GM18526 (cell line): ENCODE measurements around the gene PREX1.
A peak's percentile ranks its signal among the peaks of the same experiment; 100 is the strongest.

Experiments
- POLR2A ChIP-seq: IDR thresholded peaks from 3 replicates; pipeline ENCODE4 v1.6.1; 2011; ENCODE audit not compliant: insufficient read length; ENCODE audit errors: extremely low read depth

The PREX1 gene, protein sequence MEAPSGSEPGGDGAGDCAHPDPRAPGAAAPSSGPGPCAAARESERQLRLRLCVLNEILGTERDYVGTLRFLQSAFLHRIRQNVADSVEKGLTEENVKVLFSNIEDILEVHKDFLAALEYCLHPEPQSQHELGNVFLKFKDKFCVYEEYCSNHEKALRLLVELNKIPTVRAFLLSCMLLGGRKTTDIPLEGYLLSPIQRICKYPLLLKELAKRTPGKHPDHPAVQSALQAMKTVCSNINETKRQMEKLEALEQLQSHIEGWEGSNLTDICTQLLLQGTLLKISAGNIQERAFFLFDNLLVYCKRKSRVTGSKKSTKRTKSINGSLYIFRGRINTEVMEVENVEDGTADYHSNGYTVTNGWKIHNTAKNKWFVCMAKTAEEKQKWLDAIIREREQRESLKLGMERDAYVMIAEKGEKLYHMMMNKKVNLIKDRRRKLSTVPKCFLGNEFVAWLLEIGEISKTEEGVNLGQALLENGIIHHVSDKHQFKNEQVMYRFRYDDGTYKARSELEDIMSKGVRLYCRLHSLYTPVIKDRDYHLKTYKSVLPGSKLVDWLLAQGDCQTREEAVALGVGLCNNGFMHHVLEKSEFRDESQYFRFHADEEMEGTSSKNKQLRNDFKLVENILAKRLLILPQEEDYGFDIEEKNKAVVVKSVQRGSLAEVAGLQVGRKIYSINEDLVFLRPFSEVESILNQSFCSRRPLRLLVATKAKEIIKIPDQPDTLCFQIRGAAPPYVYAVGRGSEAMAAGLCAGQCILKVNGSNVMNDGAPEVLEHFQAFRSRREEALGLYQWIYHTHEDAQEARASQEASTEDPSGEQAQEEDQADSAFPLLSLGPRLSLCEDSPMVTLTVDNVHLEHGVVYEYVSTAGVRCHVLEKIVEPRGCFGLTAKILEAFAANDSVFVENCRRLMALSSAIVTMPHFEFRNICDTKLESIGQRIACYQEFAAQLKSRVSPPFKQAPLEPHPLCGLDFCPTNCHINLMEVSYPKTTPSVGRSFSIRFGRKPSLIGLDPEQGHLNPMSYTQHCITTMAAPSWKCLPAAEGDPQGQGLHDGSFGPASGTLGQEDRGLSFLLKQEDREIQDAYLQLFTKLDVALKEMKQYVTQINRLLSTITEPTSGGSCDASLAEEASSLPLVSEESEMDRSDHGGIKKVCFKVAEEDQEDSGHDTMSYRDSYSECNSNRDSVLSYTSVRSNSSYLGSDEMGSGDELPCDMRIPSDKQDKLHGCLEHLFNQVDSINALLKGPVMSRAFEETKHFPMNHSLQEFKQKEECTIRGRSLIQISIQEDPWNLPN (N-terminal part only)

DNA sequence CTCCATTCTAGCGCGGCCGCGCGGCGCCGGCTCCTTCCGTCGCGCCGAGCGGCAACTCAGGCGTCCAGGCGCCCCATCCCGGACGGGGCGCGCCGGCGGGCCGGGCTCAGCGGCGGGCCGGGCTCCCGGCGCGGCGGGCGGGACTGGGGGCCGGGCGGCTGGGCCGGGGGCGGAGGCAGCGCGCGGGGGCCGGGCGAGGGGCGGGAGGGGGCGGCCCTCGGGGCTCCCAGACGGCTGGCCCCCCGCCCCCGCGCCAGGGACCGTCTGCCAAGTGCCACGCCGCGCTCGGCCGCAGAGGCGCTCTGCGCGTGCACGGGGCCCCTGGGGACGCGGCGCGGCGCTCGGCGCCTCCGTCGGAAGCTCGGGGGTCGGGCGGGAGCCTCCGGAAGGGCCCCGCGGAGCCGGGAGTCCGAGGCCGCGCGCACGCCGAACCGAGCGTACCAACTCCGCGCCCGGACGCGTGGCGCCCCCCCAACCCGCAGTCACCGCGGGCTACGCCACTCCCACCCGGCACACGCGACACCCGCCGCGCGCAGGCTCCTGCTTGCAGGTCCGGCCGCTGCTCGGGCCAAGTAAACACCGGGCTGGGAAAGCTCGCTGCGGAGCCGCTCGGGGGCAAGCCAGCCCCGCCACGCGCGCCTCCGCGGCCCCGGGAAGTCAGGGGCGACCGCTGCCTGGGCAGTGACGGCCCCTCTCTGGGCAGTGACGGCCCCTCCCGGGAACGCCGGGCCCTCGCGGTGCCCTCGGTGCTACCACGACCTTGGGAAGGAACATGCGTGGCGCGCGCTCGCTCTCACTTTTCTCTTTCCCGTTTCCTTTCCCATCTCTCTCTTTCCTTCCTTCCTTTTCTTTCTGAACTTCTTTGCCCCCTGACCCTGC is at the start of gene PREX1:
PREX1 (minus strand) TSS at position 145 of the 879 bp plus-strand sequence; CDS start at position 6, 139 bp downstream.
- TF ChIP-seq POLR2A: peak; percentile 34

DNA sequence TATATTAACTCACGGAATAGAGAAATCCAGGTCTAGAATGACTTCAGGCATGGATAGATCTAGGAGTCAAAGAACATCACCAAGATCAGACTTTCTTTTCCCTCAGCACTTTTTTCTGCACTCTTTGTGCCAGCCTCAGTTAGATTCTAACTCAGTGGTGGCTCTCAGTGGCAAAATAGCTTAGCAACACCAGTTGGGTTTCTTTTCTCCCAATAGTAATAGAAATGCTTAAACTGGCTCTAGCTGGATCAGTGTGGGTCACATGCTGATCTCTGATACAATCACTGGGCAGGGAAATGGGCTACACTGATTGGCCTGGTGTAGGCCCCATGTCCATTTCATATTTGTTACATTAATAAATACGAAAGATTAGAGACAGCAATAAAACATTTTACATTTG is 49.5 kb upstream of the PREX1 start:
- no peak for TF ChIP-seq POLR2A

DNA sequence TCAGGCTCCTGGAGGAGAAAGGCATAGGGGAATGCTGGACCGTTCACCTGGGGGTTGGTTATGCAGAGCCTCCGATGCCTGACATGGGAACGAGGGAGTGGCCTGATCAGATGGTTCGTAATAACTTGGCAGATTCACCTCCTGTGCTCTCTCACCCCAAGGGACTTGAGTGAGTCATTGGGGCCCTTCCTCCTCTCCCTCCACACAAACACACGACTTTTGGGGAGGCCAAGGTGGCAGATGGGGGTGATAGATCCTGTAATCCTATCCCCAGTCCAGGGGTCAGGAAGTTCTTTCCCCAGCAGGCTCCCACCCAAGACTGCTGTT is 48.1 kb upstream of the PREX1 start:
- no peak for TF ChIP-seq POLR2A

DNA sequence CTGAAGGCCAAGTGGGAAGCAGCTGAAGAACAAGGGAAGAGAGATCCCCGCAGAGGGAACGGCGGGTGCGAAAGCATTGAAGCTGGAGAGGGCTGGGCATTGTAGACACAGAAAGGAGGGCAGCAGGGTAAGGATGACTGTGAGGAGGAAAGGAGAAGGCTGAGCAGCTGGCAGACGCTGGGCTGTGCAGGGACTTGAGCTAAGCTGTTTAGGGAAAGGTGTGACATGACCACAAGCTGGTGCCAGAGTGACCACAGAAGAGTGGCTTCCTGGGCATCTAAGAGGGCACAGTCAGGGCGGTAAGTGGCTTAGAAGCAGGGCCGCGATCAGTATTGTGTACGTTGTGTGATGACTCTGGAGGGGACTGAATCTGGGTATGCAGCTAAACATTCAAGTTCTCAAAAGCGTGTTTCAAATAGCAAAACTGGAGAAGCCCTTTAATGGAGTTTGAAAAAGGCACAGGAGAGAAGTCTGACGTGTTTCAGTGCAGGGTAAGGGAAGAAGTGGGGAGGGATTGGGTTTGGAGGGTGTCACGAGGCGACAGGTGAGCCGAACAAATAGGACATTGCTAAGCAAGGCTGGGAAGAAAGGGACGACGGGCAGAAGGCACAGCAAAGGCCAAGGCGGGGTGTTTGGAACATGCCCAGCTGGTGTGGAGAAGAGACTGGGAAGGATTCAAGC is 47.6 kb upstream of the PREX1 start:
- TF ChIP-seq POLR2A: no peak

DNA sequence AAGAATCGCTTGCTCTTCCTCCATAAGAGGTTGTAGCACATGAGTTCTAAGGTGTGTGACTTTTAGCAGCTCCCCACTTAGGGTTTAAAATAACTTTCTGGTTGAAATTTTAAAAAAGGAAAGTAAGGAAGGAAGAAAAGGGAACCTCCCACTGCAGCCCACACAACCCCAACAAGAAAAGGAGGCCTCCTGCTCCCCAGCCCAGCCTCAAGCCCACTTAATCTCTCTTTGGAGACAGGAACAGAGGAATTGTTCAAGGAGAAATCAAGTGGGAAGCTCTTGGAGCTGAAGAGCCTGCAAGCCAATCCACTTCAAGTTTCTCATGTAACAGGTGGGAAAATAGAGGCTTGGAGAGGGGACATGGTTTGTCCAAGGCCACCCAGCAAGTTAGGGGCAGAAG is 39.1 kb upstream of the PREX1 start:
- no peak for TF ChIP-seq POLR2A

DNA sequence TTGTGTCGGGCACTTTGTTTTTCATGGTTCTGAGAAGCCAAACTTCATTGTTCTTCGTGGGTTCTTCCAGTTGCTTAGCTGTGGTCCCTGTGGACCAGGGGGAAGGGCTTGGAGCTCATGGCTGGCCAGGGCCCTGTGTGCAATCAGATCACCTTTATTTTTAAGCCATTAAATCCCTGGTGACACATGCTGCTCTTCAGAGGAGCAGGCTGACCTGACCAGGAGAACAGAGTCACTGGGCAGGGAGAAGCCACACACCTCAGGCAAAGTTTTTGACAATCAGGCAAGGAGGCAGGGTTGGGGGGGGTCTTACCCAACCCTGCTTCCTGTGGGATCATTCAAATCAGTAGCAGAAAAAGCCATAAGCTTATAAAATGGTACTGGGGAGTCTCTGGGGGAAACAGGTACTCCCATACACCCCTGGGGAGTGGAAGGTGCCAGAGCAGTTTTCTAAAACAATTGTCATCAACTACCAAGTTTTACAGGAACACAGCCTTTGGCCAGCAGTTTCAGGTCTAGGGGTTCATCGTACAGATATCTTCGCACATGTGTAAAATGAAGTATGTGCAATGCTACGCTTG is 37.0 kb upstream of the PREX1 start:
- TF ChIP-seq POLR2A: no peak

DNA sequence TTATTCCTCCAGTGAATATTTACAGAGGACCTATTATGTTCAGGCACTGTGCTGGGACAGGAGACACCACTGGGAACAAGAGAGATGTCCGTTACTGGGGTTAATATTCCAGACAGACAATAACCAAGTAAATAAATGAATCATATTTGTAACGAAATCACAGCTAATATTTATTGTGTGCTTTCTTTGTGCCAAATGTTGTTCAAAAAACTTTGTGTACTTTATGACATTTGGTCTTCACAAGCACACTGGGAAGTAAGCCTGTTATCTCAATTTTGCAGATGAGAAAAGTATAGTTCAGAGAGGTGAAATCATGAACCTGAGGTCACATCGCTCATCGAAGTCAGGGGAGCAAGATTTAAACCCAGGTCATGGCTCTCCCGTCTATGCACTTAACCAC is 36.5 kb upstream of the PREX1 start:
- no peak for TF ChIP-seq POLR2A

DNA sequence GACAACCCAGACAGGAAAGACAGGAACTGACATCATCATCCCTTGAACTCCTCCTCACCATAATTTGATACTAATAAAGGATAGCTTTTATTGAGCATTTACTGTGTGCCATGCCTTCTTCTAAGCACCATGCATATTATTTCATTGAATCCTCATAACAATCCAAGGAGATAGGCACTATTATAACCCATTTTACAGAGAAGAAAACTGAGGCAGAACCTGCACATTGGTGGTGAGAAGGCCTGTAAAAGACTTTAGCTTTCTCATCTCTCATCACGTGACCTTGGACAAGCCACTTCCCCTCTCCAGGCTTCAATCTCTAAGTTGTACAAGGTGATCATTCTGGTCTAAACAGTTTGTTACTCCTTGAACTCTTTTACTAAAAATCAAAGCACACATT is 34.5 kb upstream of the PREX1 start:
- no peak for TF ChIP-seq POLR2A

DNA sequence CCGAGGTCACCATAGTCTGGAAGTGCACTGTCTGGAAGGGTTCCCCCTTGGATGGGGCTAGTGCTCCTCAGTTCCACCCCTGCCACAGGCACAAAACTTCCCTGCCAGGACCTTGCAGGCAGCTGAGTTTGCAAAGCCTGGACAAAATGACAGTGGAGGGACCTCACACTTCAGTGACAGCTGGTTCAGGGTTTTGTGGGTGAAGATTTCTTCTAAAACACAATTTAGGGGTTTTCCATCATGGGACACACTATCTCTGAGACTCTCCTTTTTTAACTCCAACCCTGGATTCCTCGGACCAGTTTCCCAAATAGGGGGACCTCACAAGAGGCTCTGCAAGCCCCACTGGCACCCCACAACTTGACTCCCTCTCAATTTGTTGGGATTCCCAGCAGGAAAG is 33.6 kb upstream of the PREX1 start:
- no peak for TF ChIP-seq POLR2A

DNA sequence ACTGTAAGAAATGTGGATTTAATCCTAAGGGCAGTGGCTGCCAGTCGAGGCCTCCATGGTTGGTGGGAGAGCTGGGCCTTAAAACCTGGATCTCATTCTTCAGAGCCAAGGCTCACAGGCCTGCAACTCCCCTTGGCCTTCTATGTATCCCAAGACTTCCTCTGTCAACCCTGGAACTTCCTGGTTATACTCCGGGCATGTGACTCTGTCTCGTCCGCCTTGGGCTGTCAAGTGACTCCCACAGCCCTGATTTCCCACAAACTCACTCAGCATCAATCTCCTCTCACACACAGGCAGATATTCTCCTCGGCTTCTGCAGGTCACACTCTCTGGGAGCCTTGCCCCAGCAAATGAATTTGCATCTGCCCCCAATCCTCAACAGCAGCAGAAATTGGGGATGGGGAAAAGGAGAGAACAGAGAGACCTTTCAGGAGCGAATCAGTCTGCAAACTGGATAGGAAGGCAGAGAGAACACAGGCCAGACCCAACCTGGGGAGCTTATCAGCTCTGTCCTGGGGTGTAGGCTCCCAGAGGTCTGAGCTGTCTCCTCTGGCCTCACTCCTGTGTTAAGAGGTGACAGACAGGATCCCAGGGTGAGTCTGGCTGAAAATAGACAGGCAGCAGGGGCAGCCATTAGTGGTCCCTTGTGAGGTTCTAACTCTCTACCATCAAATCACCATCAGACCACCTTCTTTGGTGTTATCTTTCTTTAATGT is 30.4 kb upstream of the PREX1 start:
- TF ChIP-seq POLR2A: no peak

DNA sequence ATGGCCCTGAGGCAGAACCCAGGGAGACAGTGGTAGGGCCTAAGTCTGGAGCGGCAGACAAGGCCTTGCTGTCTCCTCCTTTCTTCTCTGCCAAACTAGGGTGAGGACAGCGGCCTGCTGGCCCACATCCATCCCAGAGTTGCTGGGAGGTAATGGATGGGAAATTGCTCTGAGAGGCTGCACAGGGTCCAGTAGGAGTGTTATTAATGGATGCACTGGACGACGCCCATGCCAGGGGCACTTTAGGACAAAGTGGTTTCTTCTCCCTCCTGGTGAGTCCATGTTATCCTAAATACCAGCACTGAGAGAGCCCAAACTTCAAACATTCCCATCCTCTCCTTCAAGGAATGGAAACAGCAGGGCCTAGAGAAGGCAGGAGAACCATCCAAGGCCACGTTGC is 28.3 kb upstream of the PREX1 start:
- TF ChIP-seq POLR2A: no peak

DNA sequence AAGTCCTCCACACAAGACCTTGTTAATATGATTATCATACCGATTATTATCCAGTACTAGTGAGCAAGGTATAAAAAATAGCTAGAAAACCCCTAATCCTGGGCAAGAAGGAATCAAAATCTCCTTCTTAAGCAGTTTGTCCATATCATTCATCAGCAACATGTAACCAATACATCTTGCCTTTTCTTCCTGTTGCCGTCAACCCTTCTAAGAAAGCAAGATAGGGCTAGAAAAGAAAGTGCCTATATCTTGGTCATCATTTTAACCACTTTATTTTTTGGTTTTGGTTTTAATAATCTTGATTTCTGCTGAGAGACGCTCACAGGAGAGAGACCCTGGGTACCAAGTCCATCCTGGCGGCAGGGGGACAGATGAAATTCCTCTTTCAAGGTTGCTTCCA is 27.2 kb upstream of the PREX1 start:
- no peak for TF ChIP-seq POLR2A

DNA sequence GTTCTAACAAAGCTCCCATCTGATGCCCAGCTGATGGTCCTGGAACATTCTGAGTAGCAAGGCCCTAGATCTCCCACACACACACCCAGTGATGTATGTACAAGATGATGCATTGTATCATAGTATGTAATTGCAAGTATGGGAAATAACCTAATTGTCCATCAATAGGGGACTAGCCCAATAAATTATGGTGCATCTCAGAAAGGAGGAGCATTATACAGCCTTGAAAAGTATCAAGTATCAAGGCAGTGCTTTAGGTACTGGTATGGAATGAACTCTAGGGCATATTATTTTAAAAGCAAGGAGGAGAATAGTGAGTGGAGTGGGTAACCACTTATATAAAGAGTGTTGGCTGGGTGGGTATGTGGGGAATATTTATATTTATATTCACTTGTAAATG is 24.8 kb upstream of the PREX1 start:
- TF ChIP-seq POLR2A: no peak

DNA sequence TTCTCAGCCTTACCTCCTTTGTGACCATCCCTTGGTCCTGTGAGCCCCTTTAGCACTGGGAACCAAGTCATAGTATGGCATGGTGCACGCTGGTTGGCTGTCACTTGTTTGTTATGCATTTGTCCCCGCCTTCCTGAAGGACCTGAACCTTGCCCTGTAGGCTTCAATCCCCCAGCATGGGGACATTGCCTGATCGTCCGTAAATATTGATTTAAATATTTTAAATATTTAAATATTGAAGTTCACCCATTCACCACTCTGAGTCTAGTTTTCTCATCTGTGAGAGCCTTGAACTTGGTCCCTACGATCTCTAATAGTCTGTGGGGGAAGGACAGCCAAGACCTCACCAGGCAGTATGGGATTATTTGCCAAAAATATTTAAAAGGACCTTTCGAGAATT is 23.8 kb upstream of the PREX1 start:
- no peak for TF ChIP-seq POLR2A

DNA sequence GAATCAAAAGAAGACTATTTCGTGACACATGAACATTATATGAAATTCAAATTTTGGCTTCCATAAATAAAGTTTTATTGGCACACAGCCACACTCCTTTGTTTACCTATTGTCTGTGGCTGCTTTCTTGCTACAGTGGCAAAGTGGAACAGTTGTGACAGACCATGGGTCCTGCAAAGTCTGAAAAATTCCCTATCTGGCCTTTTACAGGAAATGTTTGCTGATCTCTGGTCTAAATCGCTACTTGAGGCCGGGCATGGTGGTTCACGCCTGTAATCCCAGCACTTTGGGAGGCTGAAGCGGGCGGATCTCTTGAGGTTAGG is 23.1 kb upstream of the PREX1 start:
- TF ChIP-seq POLR2A: no peak
